Fibroblast of skin of back (primary cell): ENCODE results near the gene TRIP6.

Experiments used
- DNase-seq: peaks from one replicate; pipeline ENCODE4 v3.0.0-alpha.2; 2013

TRIP6 gene

GRCh38 chr7:100874577-100875355 is 7.6 kb downstream of the TRIP6 start, which contains the start of gene SRRT:
SRRT (plus strand) TSS chr7:100875103; CDS start chr7:100875591, 488 bp downstream.
- DNase-seq: peak; percentile 98

GRCh38 chr7:100875356-100875751 is 8.2 kb downstream of the TRIP6 start:
- DNase-seq: no peak

GRCh38 chr7:100878013-100878412 is 10.8 kb downstream of the TRIP6 start:
- no peak for DNase-seq

GRCh38 chr7:100878685-100879084 is 11.5 kb downstream of the TRIP6 start:
- DNase-seq: no peak

- no peak for DNase-seq
Measured at GRCh38 chr7:100879685-100880261, 12.6 kb downstream of the TRIP6 start.

- DNase-seq: no peak
Measured at GRCh38 chr7:100880645-100881044, 13.5 kb downstream of the TRIP6 start.

GRCh38 chr7:100881136-100881535 is 13.9 kb downstream of the TRIP6 start:
- DNase-seq: no peak

- DNase-seq: no peak
Measured at GRCh38 chr7:100882201-100882600, 15.0 kb downstream of the TRIP6 start.

- DNase-seq: no peak
Measured at GRCh38 chr7:100882785-100883526, 15.8 kb downstream of the TRIP6 start.

GRCh38 chr7:100884736-100885439 is 17.7 kb downstream of the TRIP6 start:
- DNase-seq: no peak

- DNase-seq: no peak
Measured at GRCh38 chr7:100885440-100886141, 18.4 kb downstream of the TRIP6 start.

GRCh38 chr7:100886142-100886935 is 19.2 kb downstream of the TRIP6 start:
- no peak for DNase-seq

- DNase-seq: no peak
Measured at GRCh38 chr7:100886936-100887515, 19.8 kb downstream of the TRIP6 start.

GRCh38 chr7:100887516-100888290 is 20.5 kb downstream of the TRIP6 start:
- no peak for DNase-seq

GRCh38 chr7:100888291-100888987 is 21.3 kb downstream of the TRIP6 start:
- no peak for DNase-seq

- no peak for DNase-seq
Measured at GRCh38 chr7:100888988-100889750, 22.0 kb downstream of the TRIP6 start, which contains the start of gene UFSP1. UFSP1 (minus strand) TSS chr7:100889715; CDS start chr7:100889271, 444 bp downstream.

- no peak for DNase-seq
Measured at GRCh38 chr7:100890653-100891567, 23.7 kb downstream of the TRIP6 start.
